Glomerular endothelial cell (primary cell): ENCODE measurements around the gene ZBTB39. TPM values are rescaled to one million over a fixed set of nuclear protein-coding genes. Genes with fewer than 3 reads are reported as not detected.
"Not testable (repeated sequence)": the region's sequence is repeated elsewhere in the genome, so short reads cannot be mapped to it uniquely, and the experiment has no call there.

Experiments used
- DNase-seq: peaks from one replicate; pipeline ENCODE4 v3.0.0-alpha.2; 2011; ENCODE audit warnings: low read depth, low spot score; ENCODE audit errors: extremely low read depth
- total RNA-seq: library from RNA; depleted of rRNA; stranded (reverse); fragments of >200 nt; gene quantifications from 2 replicates; pipeline ENCODE4 v1.2.3, GENCODE V29; 2015

The ZBTB39 gene
- total RNA-seq, 1 donor from 2014 or later: 8.0 TPM

- DNase-seq: not testable (repeated sequence)
These were observed 23.6 kb downstream of the ZBTB39 start for GRCh38 chr12:56982578-56983236.

GRCh38 chr12:56980941-56981530 lies 25.3 kb downstream of the ZBTB39 start:
- no peak for DNase-seq

GRCh38 chr12:56980268-56980667 lies 26.1 kb downstream of the ZBTB39 start:
- DNase-seq: no peak

GRCh38 chr12:56979628-56980027 lies 26.7 kb downstream of the ZBTB39 start:
- DNase-seq: no peak

- no peak for DNase-seq
These were observed 27.8 kb downstream of the ZBTB39 start for GRCh38 chr12:56978397-56979138.

GRCh38 chr12:56977361-56977760 lies 29.0 kb downstream of the ZBTB39 start:
- not testable (repeated sequence) for DNase-seq

- DNase-seq: not testable (repeated sequence)
These were observed 32.1 kb downstream of the ZBTB39 start for GRCh38 chr12:56974224-56974623.

- not testable (repeated sequence) for DNase-seq
These were observed 37.4 kb downstream of the ZBTB39 start for GRCh38 chr12:56968910-56969309.

GRCh38 chr12:56965997-56966642 lies 40.2 kb downstream of the ZBTB39 start:
- DNase-seq: not testable (repeated sequence)

GRCh38 chr12:56965124-56965523 lies 41.2 kb downstream of the ZBTB39 start:
- not testable (repeated sequence) for DNase-seq

- not testable (repeated sequence) for DNase-seq
These were observed 42.8 kb downstream of the ZBTB39 start for GRCh38 chr12:56963557-56963956.

GRCh38 chr12:56962247-56962646 lies 44.1 kb downstream of the ZBTB39 start:
- not testable (repeated sequence) for DNase-seq

GRCh38 chr12:56958422-56958821 lies 47.9 kb downstream of the ZBTB39 start:
- no peak for DNase-seq

GRCh38 chr12:56957229-56958052 lies 48.9 kb downstream of the ZBTB39 start, which contains the start of gene RDH16:
RDH16 (minus strand) TSS chr12:56957608; CDS start chr12:56957462, 146 bp downstream.
- DNase-seq: no peak

GRCh38 chr12:56955631-56956256 lies 50.6 kb downstream of the ZBTB39 start:
- no peak for DNase-seq

- DNase-seq: no peak
These were observed 51.4 kb downstream of the ZBTB39 start for GRCh38 chr12:56954958-56955355.

GRCh38 chr12:56954057-56954957 lies 52.0 kb downstream of the ZBTB39 start:
- no peak for DNase-seq

GRCh38 chr12:56953314-56953713 lies 53.0 kb downstream of the ZBTB39 start:
- DNase-seq: no peak
